C4-2B (cell line): ENCODE results near the gene SECISBP2.

Source experiments
- H3K27ac ChIP-seq: fragments of 450-650 bp; 2 replicates; pipeline ENCODE4 v1.5.1; 2017
- ZFX ChIP-seq: fragments of 450-650 bp; IDR thresholded peaks from 2 replicates; pipeline ENCODE4 v1.6.1; 2017
- TF ChIP-seq, protein P1 (sequence below): fragments of 450-650 bp; conservative IDR thresholded peaks from 2 replicates; pipeline ENCODE4 v1.5.1; 2017; ENCODE audit warnings: mild to moderate bottlenecking

SECISBP2 gene

DNA sequence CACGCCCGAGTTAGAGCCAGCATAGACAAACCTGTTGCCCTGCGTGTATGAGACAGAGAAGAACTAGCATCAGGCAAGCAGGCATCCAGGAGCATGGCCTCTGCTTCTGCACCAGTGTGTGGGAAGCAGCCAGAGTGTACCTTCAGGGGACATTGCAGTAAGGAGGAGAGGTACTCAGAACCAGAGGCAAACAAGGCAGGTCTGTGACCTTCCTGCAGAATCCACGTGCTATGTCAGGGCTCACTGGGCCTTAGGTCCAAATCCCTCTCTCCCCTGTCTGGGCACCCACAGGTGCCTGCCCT, 63.0 kb downstream of the SECISBP2 start:
- no peak for TF ChIP-seq ZFX
- TF ChIP-seq, protein P1, sequence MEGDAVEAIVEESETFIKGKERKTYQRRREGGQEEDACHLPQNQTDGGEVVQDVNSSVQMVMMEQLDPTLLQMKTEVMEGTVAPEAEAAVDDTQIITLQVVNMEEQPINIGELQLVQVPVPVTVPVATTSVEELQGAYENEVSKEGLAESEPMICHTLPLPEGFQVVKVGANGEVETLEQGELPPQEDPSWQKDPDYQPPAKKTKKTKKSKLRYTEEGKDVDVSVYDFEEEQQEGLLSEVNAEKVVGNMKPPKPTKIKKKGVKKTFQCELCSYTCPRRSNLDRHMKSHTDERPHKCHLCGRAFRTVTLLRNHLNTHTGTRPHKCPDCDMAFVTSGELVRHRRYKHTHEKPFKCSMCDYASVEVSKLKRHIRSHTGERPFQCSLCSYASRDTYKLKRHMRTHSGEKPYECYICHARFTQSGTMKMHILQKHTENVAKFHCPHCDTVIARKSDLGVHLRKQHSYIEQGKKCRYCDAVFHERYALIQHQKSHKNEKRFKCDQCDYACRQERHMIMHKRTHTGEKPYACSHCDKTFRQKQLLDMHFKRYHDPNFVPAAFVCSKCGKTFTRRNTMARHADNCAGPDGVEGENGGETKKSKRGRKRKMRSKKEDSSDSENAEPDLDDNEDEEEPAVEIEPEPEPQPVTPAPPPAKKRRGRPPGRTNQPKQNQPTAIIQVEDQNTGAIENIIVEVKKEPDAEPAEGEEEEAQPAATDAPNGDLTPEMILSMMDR, result no peak
- no peak overlapping the region for H3K27ac ChIP-seq

DNA sequence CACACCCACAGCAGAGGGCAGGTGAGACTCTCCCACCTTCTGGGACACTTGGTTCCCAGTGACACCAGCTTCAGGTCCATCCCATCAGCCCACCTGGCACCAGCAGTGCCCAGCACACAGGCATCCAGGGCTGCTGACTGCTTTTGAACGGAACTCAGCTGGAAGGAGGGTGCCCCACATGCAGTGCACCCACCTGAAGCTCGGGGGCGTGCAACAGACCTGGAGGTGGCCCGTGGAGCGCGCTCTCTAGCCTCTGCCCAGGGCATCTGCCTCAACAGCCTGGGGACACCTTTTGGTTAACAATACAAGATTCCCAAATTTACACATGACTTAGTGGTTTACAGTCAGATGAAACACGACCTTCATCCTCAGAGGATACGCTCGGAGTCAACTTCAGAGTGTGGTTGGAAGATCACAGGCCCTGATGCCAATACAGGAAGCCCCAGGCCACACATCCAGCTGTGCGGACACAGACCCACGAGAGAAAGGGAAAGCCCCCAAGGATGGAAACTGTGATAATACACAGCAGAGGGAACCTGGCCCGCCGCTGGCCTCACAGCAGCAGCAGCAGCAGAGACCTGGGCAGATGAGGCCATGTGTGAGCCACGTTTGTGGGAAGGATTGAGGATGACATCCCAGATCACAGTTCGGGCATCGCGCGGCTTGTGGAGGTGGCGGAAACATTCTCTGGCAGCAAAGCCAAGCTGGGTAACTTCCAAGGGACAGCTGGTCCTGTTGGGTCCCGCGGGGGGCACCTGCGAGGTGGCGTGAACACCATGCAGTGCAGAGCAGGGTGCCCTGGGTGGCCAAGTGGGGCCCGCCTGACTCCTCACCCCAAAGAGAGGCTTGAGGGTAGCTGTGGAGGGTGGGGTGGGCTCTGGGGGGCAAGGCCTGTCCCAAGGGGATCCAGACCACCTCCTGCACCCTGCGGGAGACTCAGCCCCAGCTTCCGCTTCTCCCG, 64.0 kb downstream of the SECISBP2 start:
- TF ChIP-seq ZFX, result no peak
- TF ChIP-seq, protein P1, result no peak
- H3K27ac ChIP-seq, result no peak overlapping the region

DNA sequence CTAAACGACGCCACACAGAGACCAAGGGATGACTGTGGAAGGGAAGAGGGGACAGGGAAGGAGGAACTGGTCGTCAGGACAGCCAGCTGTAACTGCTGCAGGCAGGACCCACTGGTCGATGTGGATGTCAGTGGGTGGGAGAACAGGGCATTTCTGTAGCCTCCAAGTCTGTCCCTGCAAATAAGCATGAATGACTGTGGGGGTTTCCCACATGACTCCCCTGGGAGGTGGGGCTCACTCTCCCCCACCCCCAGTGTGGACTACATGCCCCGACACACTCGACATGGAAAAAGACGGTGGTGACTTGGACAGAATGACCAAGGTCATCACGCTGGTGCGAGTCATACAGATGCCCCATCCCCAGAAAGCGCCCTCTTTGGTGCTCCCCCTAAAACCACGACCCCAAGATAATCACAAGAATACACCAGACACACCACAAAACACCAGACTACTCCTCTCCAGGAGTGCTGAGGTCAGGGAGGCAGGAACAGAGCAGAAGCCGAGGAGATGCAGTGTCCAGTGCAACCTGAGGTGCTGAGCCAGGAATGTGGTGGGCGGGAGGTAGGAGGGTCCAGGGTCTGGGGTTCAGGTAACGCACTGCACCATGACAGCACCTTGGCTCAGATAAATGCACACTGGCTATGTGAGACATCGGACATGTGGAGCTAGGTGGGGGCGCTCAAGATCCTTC, 64.9 kb downstream of the SECISBP2 start:
- no peak overlapping the region for H3K27ac ChIP-seq
- TF ChIP-seq, protein P1, result no peak
- no peak for TF ChIP-seq ZFX

DNA sequence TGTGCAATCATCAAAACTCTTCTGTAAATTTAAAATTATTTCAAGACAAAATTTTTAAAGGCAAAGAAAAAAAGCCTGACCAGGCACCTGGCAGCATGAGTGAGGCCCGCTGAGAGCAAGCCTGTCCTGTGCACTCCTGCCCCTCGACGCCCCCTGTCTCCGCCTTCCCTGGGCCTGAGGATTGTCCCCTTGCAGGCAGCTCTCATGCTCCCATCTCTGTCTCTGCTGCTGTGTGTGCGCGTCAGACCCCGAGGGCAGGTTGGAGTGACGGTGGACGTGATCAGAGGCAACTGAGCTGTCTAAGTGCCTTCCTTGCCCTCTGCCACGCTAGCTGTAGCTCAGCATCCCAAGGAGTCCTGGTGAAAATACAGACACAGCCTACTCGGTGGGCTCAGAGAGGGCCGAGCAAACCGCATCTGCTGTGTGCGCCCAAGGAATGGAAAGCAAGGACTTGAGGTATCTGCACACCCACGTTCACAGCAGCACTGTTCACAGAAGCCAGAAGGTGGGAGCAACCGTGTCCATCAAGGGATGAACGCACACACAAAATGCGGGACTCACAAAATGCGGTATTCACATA, 65.5 kb downstream of the SECISBP2 start:
- TF ChIP-seq ZFX, result no peak
- no peak overlapping the region for H3K27ac ChIP-seq

DNA sequence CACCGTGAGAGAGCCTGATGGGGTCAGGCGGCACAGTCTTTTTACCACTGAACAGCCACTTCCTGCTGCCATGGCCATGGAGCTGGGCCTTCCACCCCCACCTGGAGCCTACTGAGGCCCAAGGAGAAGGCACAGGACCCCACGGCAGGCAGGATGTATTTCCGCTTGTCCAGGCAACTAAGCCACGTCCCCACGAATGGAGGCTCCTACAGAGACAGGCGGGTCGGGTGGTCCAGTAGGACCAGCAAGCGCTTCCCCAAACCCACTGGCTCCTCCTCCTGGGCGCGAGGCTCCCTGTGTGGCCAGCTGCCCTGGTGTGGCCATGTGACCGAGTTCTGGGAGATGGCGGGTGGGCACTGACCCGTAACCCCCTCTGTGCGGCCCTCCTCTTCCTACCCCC, 66.5 kb downstream of the SECISBP2 start:
- no peak for TF ChIP-seq ZFX
- TF ChIP-seq, protein P1, result no peak
- no peak overlapping the region for H3K27ac ChIP-seq

DNA sequence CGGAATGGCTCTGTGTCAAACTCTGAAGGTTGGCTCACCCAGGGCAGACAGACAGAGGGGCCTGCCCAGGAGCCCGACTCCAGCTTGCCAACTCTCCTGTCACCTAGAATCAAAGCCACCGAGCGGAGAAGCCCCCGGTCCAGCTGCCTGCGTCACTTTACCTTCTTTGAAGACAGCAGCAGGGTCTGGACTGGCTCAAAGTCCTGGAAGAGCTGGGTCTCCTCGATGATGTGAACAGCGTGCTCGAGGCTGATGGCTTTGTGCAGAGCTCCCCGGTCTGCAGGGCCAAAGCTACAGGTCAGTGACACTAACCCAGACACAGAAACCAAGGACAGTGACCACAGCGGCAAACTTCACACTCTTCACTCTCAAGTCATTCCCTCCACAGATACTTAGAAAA, 67.9 kb downstream of the SECISBP2 start:
- TF ChIP-seq ZFX, result no peak
- TF ChIP-seq, protein P1, result no peak
- peak overlapping the region; percentile 48 for H3K27ac ChIP-seq

DNA sequence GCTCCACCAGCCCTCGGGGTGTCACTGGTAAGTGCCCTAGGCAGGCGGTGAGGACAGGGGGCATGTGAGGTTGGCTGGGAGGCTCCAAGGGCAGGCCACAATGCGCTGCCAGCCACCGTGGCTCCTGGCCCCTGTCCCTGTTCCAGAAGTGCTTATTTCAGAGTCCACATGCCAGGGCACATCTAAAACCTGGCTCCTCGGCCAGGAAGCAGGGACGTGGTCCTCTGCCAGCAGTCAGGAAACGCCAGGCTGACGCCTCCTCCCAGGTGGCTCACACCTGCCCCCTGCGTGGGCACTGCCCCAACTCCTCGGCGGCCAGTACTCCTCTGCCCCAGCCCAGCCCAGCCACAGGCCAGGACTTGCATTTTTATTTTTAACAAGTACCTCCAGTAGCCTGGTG, 68.5 kb downstream of the SECISBP2 start:
- TF ChIP-seq, protein P1, result no peak
- no peak for TF ChIP-seq ZFX
- H3K27ac ChIP-seq, result peak overlapping the region; percentile 48
